Measurements from ENCODE around the gene C1QTNF12. TPM values are rescaled to one million over a fixed set of nuclear protein-coding genes. Genes with fewer than 3 reads are reported as not detected.

Gene C1QTNF12
- total and polyA plus RNA-seq, 2 experiments from 2014 or later, result 4.1 to 4.2 TPM

DNA sequence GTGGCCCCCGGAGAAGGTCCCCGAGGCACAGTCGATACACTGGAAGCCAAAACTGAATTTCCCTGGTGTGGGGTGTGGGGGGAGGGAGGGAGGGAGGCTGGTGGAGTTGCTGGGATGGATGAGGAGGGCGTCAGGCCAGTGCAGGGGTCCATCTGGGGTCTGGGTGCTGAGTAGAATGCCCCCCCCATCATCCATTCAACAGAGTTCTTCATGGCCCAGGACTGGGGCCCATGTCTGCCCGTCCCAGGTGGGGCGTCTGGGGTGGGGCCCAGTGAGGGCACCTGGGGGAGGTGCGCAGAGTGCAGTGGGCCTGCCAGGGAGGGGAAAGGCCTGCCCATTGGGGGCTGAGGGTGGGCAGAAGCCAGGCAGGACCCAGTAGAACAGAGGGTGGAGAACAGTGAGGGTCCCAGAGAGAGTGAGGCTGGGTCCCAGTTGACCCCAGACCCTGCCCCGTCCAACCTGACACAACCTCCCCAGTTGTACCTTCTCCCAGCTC is 42.0 kb downstream of the C1QTNF12 start:
- TF ChIP-seq CREB1 (CRISPR knock-in tag; IDR thresholded peaks at IDR 0.05; ENCODE audit: low read depth) (no peak), CTCF (conservative IDR thresholded peaks at IDR 0.05; ENCODE audit: low read depth in 2 of 2) (no peak), STAT1 (IDR thresholded peaks at IDR 0.05; ENCODE audit: unreplicated experiment) (no peak), ETS1 (IDR thresholded peaks at IDR 0.05) (no peak), JUNB (IDR thresholded peaks at IDR 0.05; ENCODE audit: unreplicated experiment) (no peak), POLR2AphosphoS5 (IDR thresholded peaks at IDR 0.05; ENCODE audit: low read depth) (no peak), EZH2 (IDR thresholded peaks at IDR 0.05; ENCODE audit: low read depth, unreplicated experiment) (no peak), ZNF462 (CRISPR knock-in tag; IDR thresholded peaks at IDR 0.05) (no peak)
- TF ChIP-seq, protein P1, sequence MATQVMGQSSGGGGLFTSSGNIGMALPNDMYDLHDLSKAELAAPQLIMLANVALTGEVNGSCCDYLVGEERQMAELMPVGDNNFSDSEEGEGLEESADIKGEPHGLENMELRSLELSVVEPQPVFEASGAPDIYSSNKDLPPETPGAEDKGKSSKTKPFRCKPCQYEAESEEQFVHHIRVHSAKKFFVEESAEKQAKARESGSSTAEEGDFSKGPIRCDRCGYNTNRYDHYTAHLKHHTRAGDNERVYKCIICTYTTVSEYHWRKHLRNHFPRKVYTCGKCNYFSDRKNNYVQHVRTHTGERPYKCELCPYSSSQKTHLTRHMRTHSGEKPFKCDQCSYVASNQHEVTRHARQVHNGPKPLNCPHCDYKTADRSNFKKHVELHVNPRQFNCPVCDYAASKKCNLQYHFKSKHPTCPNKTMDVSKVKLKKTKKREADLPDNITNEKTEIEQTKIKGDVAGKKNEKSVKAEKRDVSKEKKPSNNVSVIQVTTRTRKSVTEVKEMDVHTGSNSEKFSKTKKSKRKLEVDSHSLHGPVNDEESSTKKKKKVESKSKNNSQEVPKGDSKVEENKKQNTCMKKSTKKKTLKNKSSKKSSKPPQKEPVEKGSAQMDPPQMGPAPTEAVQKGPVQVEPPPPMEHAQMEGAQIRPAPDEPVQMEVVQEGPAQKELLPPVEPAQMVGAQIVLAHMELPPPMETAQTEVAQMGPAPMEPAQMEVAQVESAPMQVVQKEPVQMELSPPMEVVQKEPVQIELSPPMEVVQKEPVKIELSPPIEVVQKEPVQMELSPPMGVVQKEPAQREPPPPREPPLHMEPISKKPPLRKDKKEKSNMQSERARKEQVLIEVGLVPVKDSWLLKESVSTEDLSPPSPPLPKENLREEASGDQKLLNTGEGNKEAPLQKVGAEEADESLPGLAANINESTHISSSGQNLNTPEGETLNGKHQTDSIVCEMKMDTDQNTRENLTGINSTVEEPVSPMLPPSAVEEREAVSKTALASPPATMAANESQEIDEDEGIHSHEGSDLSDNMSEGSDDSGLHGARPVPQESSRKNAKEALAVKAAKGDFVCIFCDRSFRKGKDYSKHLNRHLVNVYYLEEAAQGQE (IDR thresholded peaks at IDR 0.05; ENCODE audit: unreplicated experiment), result no peak
- Mint-ChIP-seq H3K27me3 (ENCODE audit: insufficient read depth, low read depth, poor library complexity) (peaks cover 10% of the 10 kb centered on the region), H3K4me1 (no peaks in the 10 kb centered on the region; the same call in 2 of the 3 replicates), H3K36me3 (ENCODE audit: low read depth) (no peaks in the 10 kb centered on the region), H3K9me3 (no peaks in the 10 kb centered on the region; the same call in 2 of the 3 replicates), H3K27ac (no peak overlapping the region), H3K4me3 (no peak overlapping the region)
- ATAC-seq (no peak), DNase-seq (ENCODE audit: low spot score) (no peak)
- H2AFZ ChIP-seq, result no peak overlapping the region
- H3K9me2 ChIP-seq (ENCODE audit: insufficient read depth), result no peaks in the 10 kb centered on the region
- no peaks in the 10 kb centered on the region for H3K4me1 ChIP-seq (ENCODE audit: insufficient read depth)
- no peak overlapping the region for H3K4me3 ChIP-seq
- H3K27me3 ChIP-seq (ENCODE audit: insufficient read depth), result peaks cover 13% of the 10 kb centered on the region; the same call in 1 of the 2 replicates
- no peaks in the 10 kb centered on the region for H4K20me1 ChIP-seq (replicated peaks; ENCODE audit: insufficient read depth)
- H3K36me3 ChIP-seq (ENCODE audit: insufficient read depth), result no peaks in the 10 kb centered on the region
- H3K27ac ChIP-seq (ENCODE audit: low read depth), result no peak overlapping the region
- H3F3A ChIP-seq (replicated peaks; ENCODE audit: low read depth), result no peaks in the 10 kb centered on the region
- H3K79me2 ChIP-seq (replicated peaks; ENCODE audit: insufficient read depth), result no peaks in the 10 kb centered on the region
- no peak overlapping the region for H3K4me2 ChIP-seq
